Immature natural killer cell (primary cell): ENCODE results near the gene CAMK2N1. TPM values are rescaled to one million over a fixed set of nuclear protein-coding genes. Genes with fewer than 3 reads are reported as not detected.

ENCODE experiments used
- DNase-seq, 3 donors: peaks; one replicate each; pipeline ENCODE4 v3.0.0; 2022; ENCODE audit warnings: mixed read lengths in 1 of 3
- H3K27ac Mint-ChIP-seq, 6 donors: one replicate each; pipeline ENCODE4 v1.8.0; 2020; ENCODE audit warnings: mixed read lengths in 6 of 6, mild to moderate bottlenecking in 5 of 6, inconsistent platforms in 4 of 6, moderate library complexity in 3 of 6
- H3K27me3 Mint-ChIP-seq, 3 donors: one replicate each; pipeline ENCODE4 v1.8.0; 2020 to 2021; ENCODE audit warnings: low read depth in 3 of 3, mild to moderate bottlenecking in 3 of 3, mixed read lengths in 3 of 3, moderate library complexity in 3 of 3, inconsistent platforms in 1 of 3
- H3K36me3 Mint-ChIP-seq, 3 donors: one replicate each; pipeline ENCODE4 v1.8.0; 2020; ENCODE audit warnings: mixed read lengths in 3 of 3, inconsistent platforms in 2 of 3, mild to moderate bottlenecking in 2 of 3
- H3K4me1 Mint-ChIP-seq, 2 donors: one replicate each; pipeline ENCODE4 v1.8.0; 2020; ENCODE audit warnings: inconsistent platforms in 2 of 2, mild to moderate bottlenecking in 2 of 2, mixed read lengths in 2 of 2, moderate library complexity in 1 of 2
- H3K4me3 Mint-ChIP-seq, 5 donors: one replicate each; pipeline ENCODE4 v1.8.0; 2020; ENCODE audit warnings: mild to moderate bottlenecking in 5 of 5, mixed read lengths in 5 of 5, inconsistent platforms in 3 of 5, moderate library complexity in 3 of 5
- H3K9me3 Mint-ChIP-seq, 6 donors: one replicate each; pipeline ENCODE4 v1.8.0; 2020; ENCODE audit warnings: mild to moderate bottlenecking in 6 of 6, mixed read lengths in 6 of 6, inconsistent platforms in 4 of 6, moderate library complexity in 3 of 6
- polyA plus RNA-seq, 3 donors: library from polyadenylated mRNA; unstranded; fragments of 300-500 nt; fragmentation: Illumina TruSeq; gene quantifications; one replicate each; pipeline ENCODE4 v1.2.3, GENCODE V29; 2021

Gene CAMK2N1
- polyA plus RNA-seq, 3 donors from 2014 or later: 0.10 to 0.43 TPM; not detected in 1

DNA sequence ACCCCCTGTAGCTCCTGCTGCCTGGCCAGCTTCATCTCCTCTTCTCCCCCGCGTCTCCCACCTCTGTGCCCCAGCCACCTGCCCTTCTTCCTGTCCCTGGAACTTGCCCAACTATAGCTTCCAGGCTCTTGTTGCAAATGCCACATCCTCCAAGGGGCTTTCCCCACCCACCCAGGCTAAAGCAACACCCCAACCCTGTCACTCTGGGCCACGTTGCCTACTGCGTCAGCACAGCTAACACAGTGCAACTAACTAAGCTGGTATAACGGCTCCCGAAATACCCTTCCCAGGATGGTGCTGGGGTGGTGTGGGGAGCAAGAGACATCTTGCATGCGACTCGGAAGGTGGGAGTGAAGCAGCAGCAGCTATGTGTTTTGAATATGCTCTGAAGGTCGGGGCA lies 19.7 kb downstream of the CAMK2N1 start:
- no peak overlapping the region for H3K27ac Mint-ChIP-seq
- no peaks in the 10 kb centered on the region for H3K4me1 Mint-ChIP-seq
- H3K36me3 Mint-ChIP-seq: no peaks in the 10 kb centered on the region
- H3K9me3 Mint-ChIP-seq: peaks cover 0 to 1% (median 0%) of the 10 kb centered on the region in 6 donors
- H3K4me3 Mint-ChIP-seq: no peak overlapping the region
- DNase-seq: no peak
- peaks cover 0 to 7% (median 5%) of the 10 kb centered on the region in 3 donors for H3K27me3 Mint-ChIP-seq

DNA sequence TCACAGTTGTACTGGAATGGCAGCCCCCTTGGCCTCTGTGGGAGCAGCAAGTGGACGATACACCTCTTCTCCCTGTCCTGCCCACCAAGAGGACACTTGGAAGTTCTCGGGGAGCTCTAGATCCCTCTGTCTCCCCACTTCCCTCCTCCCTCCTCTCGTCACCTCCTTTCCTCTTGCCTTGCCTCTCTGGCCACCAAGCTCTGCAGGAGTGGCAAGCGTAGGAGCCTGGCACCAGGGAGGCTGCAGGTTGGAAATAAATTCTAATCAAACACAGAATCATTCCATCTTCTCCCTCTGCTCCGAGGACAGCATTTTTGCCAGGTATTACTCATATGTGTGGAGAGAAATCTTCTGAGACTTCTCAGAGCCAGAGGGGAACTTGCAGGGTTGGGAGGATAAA lies 20.8 kb downstream of the CAMK2N1 start:
- no peak overlapping the region for H3K27ac Mint-ChIP-seq
- no peak for DNase-seq
- H3K4me1 Mint-ChIP-seq: no peaks in the 10 kb centered on the region
- H3K27me3 Mint-ChIP-seq: peaks cover under 1 to 10% (median 5%) of the 10 kb centered on the region in 3 donors
- no peaks in the 10 kb centered on the region for H3K36me3 Mint-ChIP-seq
- peaks cover 0 to 1% (median 0%) of the 10 kb centered on the region in 6 donors for H3K9me3 Mint-ChIP-seq
- no peak overlapping the region for H3K4me3 Mint-ChIP-seq

DNA sequence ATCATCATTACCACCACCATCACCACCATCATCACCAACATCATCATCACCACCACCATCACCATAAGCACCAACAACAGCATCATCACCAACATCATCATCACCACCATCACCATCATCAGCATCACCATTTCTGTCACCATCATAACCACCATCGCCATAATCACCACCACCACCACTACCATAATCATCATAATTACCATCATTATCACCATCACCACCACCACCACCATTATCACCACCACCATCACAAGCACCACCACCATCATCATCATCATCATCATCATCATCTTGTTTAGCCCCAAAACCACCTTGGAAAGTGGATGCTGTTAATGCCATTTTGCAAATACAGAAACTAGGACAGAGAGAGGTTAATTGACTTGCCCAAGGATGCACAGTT lies 22.5 kb downstream of the CAMK2N1 start:
- Mint-ChIP-seq H3K36me3 (no peaks in the 10 kb centered on the region), H3K27ac (no peak overlapping the region), H3K9me3 (peaks cover 0 to 1% (median 0%) of the 10 kb centered on the region in 6 donors), H3K27me3 (peaks cover 8 to 13% (median 8%) of the 10 kb centered on the region in 3 donors), H3K4me3 (no peak overlapping the region), H3K4me1 (no peaks in the 10 kb centered on the region)
- DNase-seq: no peak

DNA sequence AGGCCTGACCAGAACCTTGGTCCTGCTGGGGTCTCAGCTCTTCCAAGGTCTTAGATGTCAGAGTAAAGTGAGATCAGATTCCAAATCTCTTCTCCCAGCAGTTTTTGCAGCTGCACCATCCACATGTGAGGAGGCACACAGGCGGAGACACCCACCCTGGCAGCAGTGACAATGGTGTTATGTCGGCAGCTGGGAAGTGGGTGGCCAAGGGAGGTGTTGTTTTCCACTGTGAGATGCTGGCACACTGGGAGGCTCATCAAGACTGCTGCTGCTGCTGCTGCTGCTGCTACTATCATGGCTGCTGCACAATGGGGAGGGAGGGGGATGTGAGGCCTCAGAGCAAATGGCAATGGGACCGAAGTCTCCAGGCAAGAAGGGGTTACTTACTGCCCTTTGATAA lies 23.6 kb downstream of the CAMK2N1 start:
- Mint-ChIP-seq H3K9me3 (peaks cover 0 to 1% (median 0%) of the 10 kb centered on the region in 6 donors), H3K27ac (no peak overlapping the region), H3K36me3 (no peaks in the 10 kb centered on the region), H3K27me3 (peaks cover 6 to 17% (median 9%) of the 10 kb centered on the region in 3 donors), H3K4me3 (no peak overlapping the region), H3K4me1 (no peaks in the 10 kb centered on the region)
- DNase-seq: no peak

DNA sequence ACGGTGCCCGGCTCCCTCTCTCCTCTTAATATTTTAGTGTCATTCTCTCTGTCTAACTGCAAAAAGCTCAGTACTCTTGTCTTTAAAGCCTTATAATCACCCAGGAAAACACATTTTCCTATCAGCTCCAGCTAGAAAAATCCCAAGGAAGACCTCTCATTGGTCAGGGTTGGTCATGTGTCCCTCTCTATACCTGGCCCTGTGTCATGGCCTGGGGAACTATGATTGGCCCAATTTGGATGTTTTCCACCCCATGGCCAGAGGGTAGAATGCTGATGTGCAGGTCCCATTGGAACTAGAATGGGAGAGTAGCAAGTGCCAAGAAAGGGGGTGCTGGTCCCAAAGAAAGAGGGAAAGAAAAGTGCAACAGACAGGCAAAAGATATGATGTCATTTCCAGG lies 27.3 kb downstream of the CAMK2N1 start:
- DNase-seq: no peak
- Mint-ChIP-seq H3K27me3 (peaks cover 3 to 17% (median 12%) of the 10 kb centered on the region in 3 donors), H3K4me3 (no peak overlapping the region), H3K9me3 (no peaks in the 10 kb centered on the region), H3K36me3 (no peaks in the 10 kb centered on the region), H3K4me1 (no peaks in the 10 kb centered on the region), H3K27ac (no peak overlapping the region)

DNA sequence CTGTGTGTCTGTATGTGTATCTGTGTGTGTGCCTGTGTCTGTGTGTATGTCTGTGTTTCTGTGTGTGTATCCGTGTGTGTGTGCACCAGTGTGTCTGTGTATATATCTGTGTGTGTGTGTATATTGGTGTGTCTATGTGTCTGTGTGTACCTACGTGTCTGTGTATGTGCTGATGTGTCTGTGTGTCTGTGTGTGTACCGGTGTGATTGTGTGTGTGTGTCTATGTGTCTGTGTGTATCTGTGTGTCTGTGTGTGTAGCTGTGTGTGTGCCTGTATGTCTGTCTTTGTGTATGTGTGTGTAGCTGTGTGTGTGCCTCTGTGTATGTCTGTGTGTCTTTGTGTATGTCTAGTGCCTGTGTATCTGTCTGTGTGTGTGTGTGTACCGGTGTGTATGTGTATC lies 32.0 kb downstream of the CAMK2N1 start:
- Mint-ChIP-seq H3K36me3 (no peaks in the 10 kb centered on the region), H3K27me3 (peaks cover 0 to 11% (median 7%) of the 10 kb centered on the region in 3 donors), H3K9me3 (no peaks in the 10 kb centered on the region)

DNA sequence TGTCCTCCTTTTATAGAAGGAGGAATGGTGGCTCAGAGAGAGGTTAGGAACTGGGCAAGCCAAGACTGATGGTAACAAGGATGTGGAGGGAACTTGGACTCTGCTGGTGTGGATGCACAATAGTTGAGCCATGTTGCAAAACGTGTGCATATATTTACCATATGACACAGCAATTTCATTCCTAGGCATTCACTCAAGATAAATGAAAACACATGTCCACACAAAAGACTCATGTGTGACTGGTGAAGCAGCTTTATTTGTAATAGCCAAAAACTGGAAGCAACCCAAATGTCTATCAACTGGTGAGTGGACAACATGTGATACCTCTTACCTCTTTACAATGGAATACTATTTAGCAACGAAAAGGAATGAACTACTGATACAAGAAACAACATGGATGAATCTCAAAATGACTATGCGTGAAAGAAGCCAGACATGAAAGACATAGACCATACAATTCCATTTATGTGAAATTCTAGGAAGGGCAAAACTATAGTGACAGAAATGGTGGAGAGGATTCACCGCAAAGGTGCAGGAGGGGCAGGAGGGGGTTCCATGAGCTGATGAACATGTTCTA lies 36.2 kb downstream of the CAMK2N1 start:
- Mint-ChIP-seq H3K27ac (no peak overlapping the region), H3K36me3 (no peaks in the 10 kb centered on the region), H3K4me3 (no peak overlapping the region), H3K4me1 (no peaks in the 10 kb centered on the region), H3K9me3 (no peaks in the 10 kb centered on the region), H3K27me3 (peaks cover 0 to 7% (median 6%) of the 10 kb centered on the region in 3 donors)
- DNase-seq: no peak

More for the DNA sequence above, 32.0 kb downstream of the CAMK2N1 start:
- Mint-ChIP-seq H3K4me3 (no peak overlapping the region), H3K27ac (no peak overlapping the region), H3K4me1 (no peaks in the 10 kb centered on the region)
- no peak for DNase-seq

DNA sequence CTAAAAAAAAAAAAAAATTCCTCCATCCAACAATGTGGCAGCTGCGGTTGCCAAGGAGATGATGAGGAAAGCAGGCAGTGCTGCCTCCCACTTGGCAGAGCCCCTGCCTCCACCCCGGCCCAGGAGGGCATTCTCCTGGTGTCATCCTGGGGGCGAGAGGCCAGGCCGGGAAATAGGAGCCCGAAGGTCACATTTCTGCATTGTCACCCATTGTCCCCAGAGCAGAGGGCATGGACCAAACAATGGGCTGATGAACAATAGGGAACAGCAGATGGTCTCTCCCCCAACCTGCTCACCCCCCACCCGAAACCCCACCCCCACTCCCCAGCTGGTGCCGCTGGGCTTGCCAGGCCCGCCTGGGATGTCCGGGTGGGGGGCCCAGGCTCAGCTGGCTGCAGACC lies 37.3 kb downstream of the CAMK2N1 start:
- Mint-ChIP-seq H3K27ac (no peak overlapping the region), H3K4me1 (no peaks in the 10 kb centered on the region), H3K36me3 (no peaks in the 10 kb centered on the region), H3K4me3 (no peak overlapping the region), H3K27me3 (peaks cover 0 to 7% (median 6%) of the 10 kb centered on the region in 3 donors), H3K9me3 (no peaks in the 10 kb centered on the region)
- no peak for DNase-seq

DNA sequence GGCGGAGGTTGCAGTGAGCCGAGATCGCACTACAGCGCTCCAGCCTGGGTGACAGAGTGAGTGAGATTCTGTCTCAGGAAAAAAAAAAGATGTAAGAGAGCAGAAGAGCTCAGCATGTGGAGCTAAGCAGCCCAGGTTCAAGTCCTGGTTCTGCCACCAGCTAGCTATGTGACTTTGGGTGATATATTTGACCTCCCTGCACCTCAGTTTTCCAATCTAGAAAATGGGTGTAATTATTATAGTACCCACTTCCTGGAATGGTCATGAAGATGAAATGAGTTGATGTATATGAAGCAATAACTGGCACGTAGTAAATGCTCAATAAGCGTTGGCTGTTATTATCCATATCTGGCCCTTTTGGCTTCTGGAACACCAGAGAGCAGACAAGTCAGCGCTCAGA lies 38.2 kb downstream of the CAMK2N1 start:
- no peak for DNase-seq
- H3K36me3 Mint-ChIP-seq: no peaks in the 10 kb centered on the region
- H3K27me3 Mint-ChIP-seq: peaks cover 0 to 7% (median 6%) of the 10 kb centered on the region in 3 donors
- H3K4me1 Mint-ChIP-seq: no peaks in the 10 kb centered on the region
- no peaks in the 10 kb centered on the region for H3K9me3 Mint-ChIP-seq
- H3K4me3 Mint-ChIP-seq: no peak overlapping the region
- no peak overlapping the region for H3K27ac Mint-ChIP-seq

DNA sequence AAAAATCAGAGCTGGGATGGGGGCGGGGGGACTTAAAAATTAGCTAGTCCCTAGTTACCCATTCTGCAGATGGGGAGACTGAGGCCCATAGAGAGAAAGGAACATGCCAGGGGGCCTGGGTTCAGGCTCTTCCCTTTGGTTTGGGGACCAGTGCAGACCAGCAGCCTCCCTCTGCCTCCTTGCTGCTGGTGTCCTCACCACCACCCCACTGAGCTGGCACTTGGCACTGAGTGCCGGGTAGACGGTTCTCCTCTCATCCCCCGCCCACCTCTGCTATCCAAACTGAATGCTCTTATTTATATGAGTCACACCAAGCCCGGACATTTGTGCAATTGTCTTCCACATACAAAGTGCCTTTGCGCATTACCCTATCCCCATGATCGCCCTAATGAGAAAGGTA lies 39.2 kb downstream of the CAMK2N1 start:
- Mint-ChIP-seq H3K4me1 (no peaks in the 10 kb centered on the region), H3K4me3 (no peak overlapping the region), H3K36me3 (no peaks in the 10 kb centered on the region), H3K9me3 (no peaks in the 10 kb centered on the region), H3K27me3 (peaks cover 0 to 7% (median 6%) of the 10 kb centered on the region in 3 donors), H3K27ac (no peak overlapping the region)
- no peak for DNase-seq

DNA sequence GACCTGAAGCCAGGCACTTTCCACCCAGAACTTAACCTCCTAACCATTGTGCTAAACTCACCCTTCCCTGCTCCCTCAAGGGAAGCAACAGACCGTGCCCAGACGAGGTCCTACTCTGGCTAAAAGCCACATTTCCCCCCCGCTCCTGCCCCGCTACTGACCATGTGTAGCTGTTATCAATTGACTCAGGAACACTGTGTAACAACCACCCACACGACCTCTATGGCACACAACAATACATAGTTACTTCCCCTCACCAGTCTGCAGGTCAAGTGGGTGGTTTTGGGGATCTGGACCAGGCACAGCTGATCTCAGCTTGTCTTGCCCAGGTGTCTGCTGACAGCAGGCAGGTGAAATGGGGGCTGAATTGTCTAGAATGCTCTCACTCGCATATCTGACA lies 40.1 kb downstream of the CAMK2N1 start:
- Mint-ChIP-seq H3K4me3 (no peak overlapping the region), H3K4me1 (no peaks in the 10 kb centered on the region), H3K9me3 (no peaks in the 10 kb centered on the region), H3K27me3 (peaks cover 0 to 7% (median 6%) of the 10 kb centered on the region in 3 donors), H3K36me3 (no peaks in the 10 kb centered on the region), H3K27ac (no peak overlapping the region)
- no peak for DNase-seq

DNA sequence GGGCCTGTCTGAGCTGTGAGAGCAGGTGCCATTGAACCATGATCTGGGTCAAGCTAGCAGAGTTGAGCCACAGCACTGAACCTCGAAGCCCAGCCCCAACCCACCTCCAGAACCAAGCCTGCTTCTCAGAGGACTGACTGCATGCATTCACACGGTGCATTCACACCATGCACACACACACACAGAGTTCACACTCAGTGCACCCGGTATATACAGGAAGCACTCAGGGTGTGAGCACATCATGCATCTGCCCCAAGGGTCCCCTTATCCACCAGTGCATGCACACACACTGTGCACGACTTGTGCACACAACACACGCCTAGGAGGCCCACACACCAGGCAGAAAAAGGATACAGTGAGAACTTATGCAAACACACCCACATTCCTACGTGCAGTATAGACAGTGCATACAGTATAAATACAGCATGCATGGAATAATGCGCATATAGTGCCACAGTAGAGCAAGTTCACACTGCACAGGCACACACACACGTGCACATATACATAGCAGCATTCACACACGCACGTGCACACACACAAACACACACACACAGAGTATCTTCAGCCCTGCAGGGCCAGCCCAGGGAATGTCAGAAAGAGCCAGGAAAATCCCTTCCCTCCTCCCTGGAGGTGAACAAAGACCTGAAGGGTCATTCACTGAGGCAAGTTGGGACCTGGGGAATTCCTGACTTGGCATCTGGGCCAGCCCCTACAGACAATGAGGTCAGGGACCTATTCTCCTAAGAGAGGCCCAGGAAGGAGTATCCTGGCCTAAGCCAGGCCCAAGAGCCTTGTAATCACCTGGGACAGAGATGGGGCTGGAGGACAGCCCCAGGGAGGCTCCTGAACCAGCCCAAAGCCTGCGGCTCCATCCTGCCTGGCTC lies 42.1 kb downstream of the CAMK2N1 start:
- H3K4me1 Mint-ChIP-seq: no peaks in the 10 kb centered on the region
- H3K27me3 Mint-ChIP-seq: peaks cover 0 to 6% (median 2%) of the 10 kb centered on the region in 3 donors
- H3K27ac Mint-ChIP-seq: no peak overlapping the region
- no peaks in the 10 kb centered on the region for H3K9me3 Mint-ChIP-seq
- no peak for DNase-seq
- H3K4me3 Mint-ChIP-seq: no peak overlapping the region
- no peaks in the 10 kb centered on the region for H3K36me3 Mint-ChIP-seq

DNA sequence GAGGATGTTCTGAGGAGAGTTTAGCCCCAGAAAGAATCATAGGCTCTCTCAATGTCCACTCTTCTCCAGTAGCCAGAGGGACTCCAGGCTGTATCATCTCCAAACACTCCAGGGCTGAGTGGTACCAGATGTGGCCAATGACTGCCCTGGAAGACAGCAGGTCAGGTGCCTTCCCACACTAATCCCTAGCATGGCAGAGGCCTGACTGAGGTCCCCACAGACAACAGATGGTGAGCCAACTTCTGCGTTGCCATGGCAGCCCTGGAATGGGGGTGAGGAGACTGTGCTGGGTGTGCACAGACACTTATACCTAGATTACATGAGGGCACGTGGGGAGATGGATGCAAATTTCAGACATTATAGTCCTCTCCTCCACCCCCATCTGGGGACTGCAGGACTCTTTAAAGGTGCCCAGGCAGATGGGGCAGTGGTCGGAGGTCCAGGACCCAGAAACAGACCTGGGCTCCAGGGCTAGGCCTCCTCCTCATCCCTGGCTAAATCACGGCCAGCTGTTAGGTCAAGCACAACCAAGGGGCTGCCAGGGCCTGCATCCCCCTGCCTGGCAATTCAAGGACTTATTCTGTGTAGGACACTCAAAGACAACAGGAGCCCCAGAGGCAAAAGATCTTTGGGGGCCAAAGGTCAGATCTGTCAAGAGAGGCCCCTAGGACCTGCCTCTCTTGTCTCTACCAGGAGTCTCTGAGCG lies 42.9 kb downstream of the CAMK2N1 start:
- no peak overlapping the region for H3K4me3 Mint-ChIP-seq
- H3K4me1 Mint-ChIP-seq: no peaks in the 10 kb centered on the region
- DNase-seq: no peak
- no peak overlapping the region for H3K27ac Mint-ChIP-seq
- peaks cover 0 to 6% (median 2%) of the 10 kb centered on the region in 3 donors for H3K27me3 Mint-ChIP-seq
- H3K9me3 Mint-ChIP-seq: peaks cover 0 to 2% (median 0%) of the 10 kb centered on the region in 6 donors
- no peaks in the 10 kb centered on the region for H3K36me3 Mint-ChIP-seq

DNA sequence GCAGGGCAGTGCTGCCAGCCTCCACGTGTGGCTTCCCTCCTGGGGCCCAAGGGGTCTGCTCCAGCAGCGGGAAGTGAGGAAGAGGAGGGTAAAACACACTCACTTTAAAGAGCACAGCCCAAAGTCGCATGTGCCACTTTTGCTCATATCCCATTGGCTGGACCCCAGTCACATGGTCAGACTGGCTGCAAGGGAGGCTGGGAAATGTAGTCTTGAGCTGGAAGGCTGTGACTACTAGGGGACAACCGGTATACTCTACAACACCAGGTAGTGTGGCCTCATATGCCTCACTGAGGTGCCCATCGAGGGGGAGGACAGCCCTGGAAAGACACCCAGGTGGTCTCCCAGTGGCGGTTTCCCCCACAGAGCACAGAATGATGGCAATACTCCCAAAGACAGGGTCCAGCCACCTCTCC lies 45.2 kb downstream of the CAMK2N1 start:
- Mint-ChIP-seq H3K4me3 (no peak overlapping the region), H3K27me3 (peaks cover 0 to 2% (median 2%) of the 10 kb centered on the region in 3 donors), H3K27ac (no peak overlapping the region), H3K36me3 (no peaks in the 10 kb centered on the region), H3K9me3 (peaks cover 0 to 2% (median 0%) of the 10 kb centered on the region in 6 donors), H3K4me1 (no peaks in the 10 kb centered on the region)
- DNase-seq: peak; percentile 6 to 27 (median 17)
